Measurements from ENCODE around the gene GAD1. TPM values are rescaled to one million over a fixed set of nuclear protein-coding genes. Genes with fewer than 3 reads are reported as not detected.

GAD1 gene
- total and polyA plus RNA-seq, 2 donors (not counting 3 experiments of a cell fraction or from before 2014, with no cell fraction given) = 0.60 to 0.62 TPM

- no TSS peak for BruUV-seq (replicated peaks)
- Histone ChIP-seq H3K4me3 (replicated peaks in 1 of 3; ENCODE audit: insufficient read depth in 1 of 3, low read depth in 1 of 3, low read length in 3 of 3) (no peak overlapping the region), H4K20me1 (replicated peaks; ENCODE audit: control insufficient read depth, extremely low read depth, insufficient read depth, low read length) (no peaks in the 10 kb centered on the region), H3K4me2 (ENCODE audit: insufficient read depth, low read length) (no peak overlapping the region), H3K36me3 (ENCODE audit: control insufficient read depth in 2 of 2, extremely low read depth in 1 of 2, insufficient read depth in 2 of 2, low read length in 2 of 2) (no peaks in the 10 kb centered on the region), H3K27me3 (ENCODE audit: control insufficient read depth in 2 of 2, insufficient read depth in 2 of 2, low read length in 2 of 2) (peaks cover 3 to 15% of the 10 kb centered on the region in 2 experiments), H2AFZ (ENCODE audit: low read depth, low read length) (no peak overlapping the region), H3K79me2 (ENCODE audit: control insufficient read depth, insufficient read depth, low read length) (no peaks in the 10 kb centered on the region), H3K9me3 (replicated peaks; ENCODE audit: control insufficient read depth, insufficient read depth, low read length) (no peaks in the 10 kb centered on the region), H3K9ac (replicated peaks; ENCODE audit: extremely low read depth, insufficient read depth, low read length) (no peak overlapping the region), H3K9me1 (replicated peaks; ENCODE audit: control insufficient read depth, extremely low read depth, insufficient read depth, low read length) (no peaks in the 10 kb centered on the region), H3K27ac (ENCODE audit: insufficient read depth, low read depth, low read length) (no peak overlapping the region), H3K4me1 (ENCODE audit: control insufficient read depth, extremely low read depth, insufficient read depth, low read length) (no peaks in the 10 kb centered on the region)
- ChIA-PET CTCF (no interaction called here), POLR2A (no interaction called here)
- no peak for TF ChIP-seq JUN (IDR thresholded peaks at IDR 0.05; ENCODE audit: borderline replicate concordance, insufficient read depth, insufficient read length, low read depth)
- dilution Hi-C loops (cut with MboI; ENCODE audit: extremely low pct_ligation_motif_present, low sequenced_read_pairs) = no loop called here
- intact Hi-C loops (cut with micrococcal nuclease) = no loop called here
- FAIRE-seq (no peak), DNase-seq (ENCODE audit: low read depth, low spot score) (no peak)
Observed at GRCh38 chr2:170886386-170886785, 69.7 kb downstream of the GAD1 start.

DNA sequence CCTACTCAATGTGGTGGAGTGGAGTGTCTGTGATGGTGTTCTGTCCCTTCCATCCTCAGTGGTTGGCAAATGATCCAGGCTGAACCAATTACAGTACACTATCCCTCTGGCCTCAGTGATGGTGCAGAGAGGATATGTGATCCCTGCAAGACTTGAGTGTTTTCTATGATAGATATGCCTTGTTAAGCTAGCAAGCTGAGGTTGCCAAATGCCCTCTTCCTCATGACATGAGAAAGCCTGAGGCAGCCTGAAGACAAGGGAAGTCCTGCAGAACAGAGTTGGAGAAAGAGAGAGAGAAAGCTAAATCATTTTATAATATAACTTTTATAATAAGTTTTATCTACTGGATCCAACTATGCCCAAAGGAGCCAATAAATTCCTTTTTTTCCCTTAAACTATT is 70.8 kb downstream of the GAD1 start:
- Histone ChIP-seq H3K9me1 (replicated peaks; ENCODE audit: control insufficient read depth, extremely low read depth, insufficient read depth, low read length) (no peaks in the 10 kb centered on the region), H3K36me3 (ENCODE audit: control insufficient read depth in 2 of 2, extremely low read depth in 1 of 2, insufficient read depth in 2 of 2, low read length in 2 of 2) (no peaks in the 10 kb centered on the region), H3K9ac (replicated peaks; ENCODE audit: extremely low read depth, insufficient read depth, low read length) (no peak overlapping the region), H3K4me3 (replicated peaks in 1 of 3; ENCODE audit: insufficient read depth in 1 of 3, low read depth in 1 of 3, low read length in 3 of 3) (no peak overlapping the region), H2AFZ (ENCODE audit: low read depth, low read length) (no peak overlapping the region), H3K4me2 (ENCODE audit: insufficient read depth, low read length) (no peak overlapping the region), H3K27me3 (ENCODE audit: control insufficient read depth in 2 of 2, insufficient read depth in 2 of 2, low read length in 2 of 2) (peaks cover 4 to 10% of the 10 kb centered on the region in 2 experiments), H3K9me3 (replicated peaks; ENCODE audit: control insufficient read depth, insufficient read depth, low read length) (no peaks in the 10 kb centered on the region), H3K4me1 (ENCODE audit: control insufficient read depth, extremely low read depth, insufficient read depth, low read length) (no peaks in the 10 kb centered on the region), H3K27ac (ENCODE audit: insufficient read depth, low read depth, low read length) (no peak overlapping the region), H3K79me2 (ENCODE audit: control insufficient read depth, insufficient read depth, low read length) (no peaks in the 10 kb centered on the region), H4K20me1 (replicated peaks; ENCODE audit: control insufficient read depth, extremely low read depth, insufficient read depth, low read length) (no peaks in the 10 kb centered on the region)
- intact Hi-C loops (cut with micrococcal nuclease) = no loop called here
- DNase-seq (ENCODE audit: low read depth, low spot score) (no peak), FAIRE-seq (no peak)
- no peak for TF ChIP-seq POLR2A (IDR thresholded peaks at IDR 0.05; ENCODE audit: low read depth, low read length)
- no peak for TF ChIP-seq POLR2AphosphoS5 (IDR thresholded peaks at IDR 0.05; ENCODE audit: insufficient read depth, low read depth, low read length)
- dilution Hi-C loops (cut with MboI; ENCODE audit: extremely low pct_ligation_motif_present, low sequenced_read_pairs) = no loop called here
- POLR2A ChIA-PET = no interaction called here
- CTCF ChIA-PET = interaction anchor here (1.0 to 1.3 kb wide), 2 partner anchors 10 to 14 kb away, joined by 3 to 5 read pairs; no protein-coding TSS in a partner anchor
- BruUV-seq (replicated peaks) = no TSS peak
